Fibroblast of pulmonary artery (primary cell): Measurements from ENCODE around the gene GAPVD1.

Source experiments
- DNase-seq: peaks from one replicate; pipeline ENCODE4 v3.0.0-alpha.2; 2010; ENCODE audit warnings: low read depth
- H3K4me3 ChIP-seq: replicated peaks from 2 replicates; pipeline ENCODE4 v1.5.1; 2011; ENCODE audit warnings: low read depth, mild to moderate bottlenecking, control low read depth, low read length, moderate library complexity
- CTCF ChIP-seq: IDR thresholded peaks from 2 replicates; pipeline ENCODE4 v1.5.1; 2011; ENCODE audit warnings: mild to moderate bottlenecking, control low read depth, low read length, inconsistent platforms; ENCODE audit errors: missing control alignments

The GAPVD1 gene

GRCh38 chr9:125405938-125406809 is 144.5 kb downstream of the GAPVD1 start:
- DNase-seq: peak; percentile 43
- TF ChIP-seq CTCF: no peak
- no peak overlapping the region for H3K4me3 ChIP-seq

- DNase-seq: no peak
- H3K4me3 ChIP-seq: no peak overlapping the region
- TF ChIP-seq CTCF: no peak
These were observed 145.1 kb downstream of the GAPVD1 start for GRCh38 chr9:125406810-125407087.

GRCh38 chr9:125407432-125407973 is 145.9 kb downstream of the GAPVD1 start:
- no peak for DNase-seq
- TF ChIP-seq CTCF: no peak
- peak overlapping the region; percentile 61 for H3K4me3 ChIP-seq

GRCh38 chr9:125407974-125408900 is 146.6 kb downstream of the GAPVD1 start:
- H3K4me3 ChIP-seq: peak overlapping the region; percentile 61
- DNase-seq: peak; percentile 72
- TF ChIP-seq CTCF: peak; percentile 64

GRCh38 chr9:125409217-125409636 is 147.6 kb downstream of the GAPVD1 start:
- no peak for DNase-seq
- no peak overlapping the region for H3K4me3 ChIP-seq
- no peak for TF ChIP-seq CTCF

- no peak for TF ChIP-seq CTCF
- peak; percentile 47 for DNase-seq
- H3K4me3 ChIP-seq: no peak overlapping the region
These were observed 148.3 kb downstream of the GAPVD1 start for GRCh38 chr9:125409637-125410521.
